HG03575 (cell line): Measurements from ENCODE around the gene TUBA4B.
"Not testable (repeated sequence)": the region's sequence is repeated elsewhere in the genome, so short reads cannot be mapped to it uniquely, and the experiment has no call there.

Source experiments
- ATAC-seq: cut with Tn5 transposase; IDR thresholded peaks from one replicate; pipeline ENCODE4 v1.9.1; 2021; ENCODE audit not compliant: unreplicated experiment, insufficient number of reproducible peaks, low FRiP score; ENCODE audit errors: extremely low read depth

The TUBA4B gene

DNA sequence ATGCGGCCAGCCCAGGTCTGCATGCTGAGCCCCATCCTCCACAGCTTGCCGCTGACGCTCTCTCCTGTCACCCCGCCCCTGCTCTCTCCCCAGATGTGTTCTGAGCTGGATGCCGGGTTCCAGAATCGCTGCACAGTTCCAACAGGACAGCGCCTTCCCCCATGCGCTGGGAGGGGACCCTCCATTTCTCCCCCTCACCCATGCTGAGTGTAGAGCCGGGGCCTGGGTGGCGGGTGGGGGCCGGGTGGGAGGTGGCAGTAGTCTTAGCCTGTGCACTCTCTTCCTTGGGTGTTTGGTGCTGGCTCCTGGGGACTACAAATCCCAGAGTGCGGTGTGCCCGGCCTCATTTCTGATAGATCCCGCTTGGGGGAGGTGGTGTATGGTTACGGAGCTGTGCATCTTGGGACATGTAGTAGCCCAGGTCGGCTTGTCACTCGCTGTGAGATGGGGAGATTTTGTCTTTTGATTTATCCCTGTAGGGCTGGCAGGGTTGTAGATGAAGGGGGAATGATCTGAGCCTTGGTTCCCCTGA, 32.9 kb downstream of the TUBA4B start:
- ATAC-seq = no peak

DNA sequence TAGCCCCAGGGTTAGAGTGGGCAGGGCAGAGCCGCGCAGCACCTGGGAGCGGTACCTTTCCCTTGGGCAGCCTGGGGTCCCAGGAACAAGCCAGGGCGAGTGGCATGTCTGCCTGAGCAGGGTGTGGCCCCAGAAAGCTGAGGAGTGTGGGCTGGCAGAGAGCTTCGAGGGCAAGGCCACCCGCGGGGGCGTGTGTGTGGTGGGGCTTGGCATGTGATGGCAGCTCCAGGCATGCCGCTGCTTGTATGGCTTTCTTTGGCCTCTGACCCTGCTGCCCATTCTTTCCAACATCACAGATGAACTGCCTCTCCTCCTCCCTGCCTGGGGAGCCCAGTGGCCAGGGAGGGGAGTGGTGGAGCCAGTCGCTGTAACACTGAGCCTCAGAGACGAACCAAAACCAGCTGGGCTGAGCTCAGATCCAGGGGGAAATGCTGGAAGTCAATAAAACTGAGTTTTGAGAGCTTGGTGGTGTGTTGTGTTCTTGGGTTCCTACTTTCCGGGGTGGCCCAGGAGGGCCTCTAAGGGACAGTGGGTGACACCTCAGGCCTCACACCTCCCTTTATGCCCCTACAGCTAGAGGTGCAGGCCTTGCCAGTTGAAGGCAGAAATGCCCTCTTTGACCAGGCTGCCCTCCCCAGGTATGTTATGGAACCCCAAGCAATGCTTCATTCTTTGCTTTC, 33.5 kb downstream of the TUBA4B start:
- ATAC-seq = no peak

DNA sequence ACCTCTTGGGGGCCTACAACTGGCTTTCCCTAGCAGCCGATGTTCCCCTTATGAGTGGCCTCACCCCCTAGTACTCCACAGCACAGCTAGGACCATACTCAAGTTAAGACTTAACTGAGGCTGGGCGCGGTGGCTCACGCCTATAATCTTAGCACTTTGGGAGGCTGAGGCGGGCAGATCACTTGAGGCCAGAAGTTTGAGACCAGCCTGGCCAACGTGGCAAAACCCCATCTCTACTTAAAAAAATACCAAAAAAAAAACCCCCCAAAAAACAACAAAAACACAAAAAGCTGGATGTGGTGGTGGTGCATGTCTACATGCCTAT, 34.0 kb downstream of the TUBA4B start:
- ATAC-seq = not testable (repeated sequence)

GRCh38 chr2:219287580-219288265, 34.7 kb downstream of the TUBA4B start:
- ATAC-seq = no peak

GRCh38 chr2:219289195-219289536, 36.1 kb downstream of the TUBA4B start:
- ATAC-seq = no peak

DNA sequence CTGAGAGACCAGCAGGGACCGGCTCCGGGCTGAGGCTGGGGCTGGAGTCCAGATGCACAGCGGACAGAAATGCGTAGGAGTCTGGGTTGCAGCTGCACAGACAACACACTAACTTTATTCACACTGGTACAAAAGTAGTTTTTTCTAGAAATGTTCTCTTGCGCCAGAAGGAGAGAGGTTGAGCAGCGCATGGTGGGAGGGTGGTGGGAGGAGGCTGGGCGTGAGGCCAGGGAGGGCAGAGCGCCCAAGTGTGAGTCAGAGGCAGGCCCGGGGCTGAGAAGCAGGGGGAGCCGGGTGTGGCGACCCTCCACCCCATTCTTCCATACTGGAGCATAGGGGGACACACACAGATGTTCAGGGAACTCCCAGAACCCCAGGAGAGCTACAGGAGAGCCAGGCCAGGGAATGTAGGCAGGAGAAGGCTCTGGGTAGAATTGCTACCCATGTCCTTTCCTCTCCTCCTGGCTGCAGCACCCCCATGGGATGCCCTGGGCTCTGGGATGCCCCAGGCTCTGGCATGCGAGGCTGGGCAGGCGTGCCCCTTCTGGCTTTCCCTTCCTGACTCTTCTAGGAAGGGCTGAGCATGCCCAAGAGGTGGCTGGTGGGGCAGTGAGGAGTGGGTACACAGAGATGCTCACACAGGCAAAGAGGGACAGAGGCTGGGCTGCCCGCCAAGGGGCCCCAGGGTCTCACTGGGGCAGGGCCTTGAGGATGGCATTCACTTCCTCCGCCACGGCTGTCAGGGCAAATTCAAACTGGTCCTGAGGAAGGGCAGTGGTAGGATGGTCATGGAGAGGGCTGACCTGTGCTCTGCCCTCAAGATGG, 36.7 kb downstream of the TUBA4B start:
- no peak for ATAC-seq

DNA sequence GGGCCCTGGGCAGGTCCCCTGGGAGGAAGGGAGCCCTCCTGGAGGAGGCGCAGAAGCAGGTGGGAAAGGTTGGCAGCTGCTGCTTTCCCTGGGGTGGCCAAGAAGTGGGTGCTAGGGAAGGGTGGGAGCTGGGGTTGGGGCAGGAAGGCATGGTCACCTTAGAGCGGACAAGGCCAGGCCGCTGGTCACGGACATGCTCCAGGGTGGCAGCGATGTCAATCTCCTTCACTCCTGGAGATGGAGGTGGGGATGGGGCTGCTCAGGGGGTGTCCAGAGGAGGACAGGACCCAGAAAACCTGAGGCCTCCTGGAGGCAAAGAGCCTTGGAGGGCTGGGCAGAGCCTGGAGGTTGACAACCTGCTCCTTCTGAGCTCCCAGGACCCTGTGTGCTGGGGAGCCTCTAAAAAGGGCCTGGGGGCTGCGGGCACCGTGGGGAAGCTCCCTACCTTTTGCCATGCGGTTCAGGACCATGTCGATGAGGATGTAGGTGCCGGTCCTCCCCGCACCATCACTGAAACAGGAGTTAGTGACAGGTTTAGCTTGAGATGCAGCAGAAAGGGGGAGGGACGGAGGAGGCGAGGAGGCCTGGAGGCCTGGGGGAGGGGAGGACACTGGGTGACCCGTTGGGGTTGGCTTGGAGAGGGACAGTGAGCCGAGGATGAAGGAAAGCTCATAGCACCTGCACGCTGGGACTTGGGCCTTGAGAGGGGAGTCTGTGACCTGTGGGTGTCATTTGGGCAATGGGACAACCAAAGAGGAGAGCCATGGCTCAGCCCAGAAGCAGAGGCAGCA, 37.5 kb downstream of the TUBA4B start:
- no peak for ATAC-seq

GRCh38 chr2:219291394-219291793, 38.4 kb downstream of the TUBA4B start:
- ATAC-seq = no peak

DNA sequence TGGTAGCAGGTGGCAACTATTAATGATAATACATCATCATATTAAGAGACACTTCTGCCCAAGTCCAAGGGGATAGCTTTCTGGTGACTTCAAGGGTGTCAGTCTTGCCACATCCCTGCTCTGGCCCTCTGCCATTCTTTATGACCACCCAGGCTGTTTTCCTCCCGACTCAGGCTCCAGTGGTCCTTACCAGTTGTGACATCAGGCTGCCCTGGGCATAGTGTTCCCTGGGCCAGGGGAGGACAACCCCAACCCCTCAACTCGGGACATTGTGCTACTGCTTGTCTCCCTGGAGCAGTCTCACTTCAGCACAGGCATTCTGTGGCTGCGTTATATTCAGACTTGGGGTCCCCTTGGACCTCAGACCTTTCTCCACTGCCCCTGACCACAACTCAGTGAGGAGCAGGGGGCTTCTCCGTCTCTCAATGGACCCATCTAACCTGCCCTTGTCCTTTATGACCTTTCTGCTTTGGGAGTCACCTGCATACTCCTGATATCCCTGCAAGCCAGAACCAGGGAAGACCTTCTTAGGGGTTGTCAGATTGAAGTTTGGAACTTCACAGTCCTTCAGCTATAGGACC, 39.0 kb downstream of the TUBA4B start:
- no peak for ATAC-seq

- ATAC-seq = no peak
Measured at GRCh38 chr2:219292616-219293015, 39.6 kb downstream of the TUBA4B start.

DNA sequence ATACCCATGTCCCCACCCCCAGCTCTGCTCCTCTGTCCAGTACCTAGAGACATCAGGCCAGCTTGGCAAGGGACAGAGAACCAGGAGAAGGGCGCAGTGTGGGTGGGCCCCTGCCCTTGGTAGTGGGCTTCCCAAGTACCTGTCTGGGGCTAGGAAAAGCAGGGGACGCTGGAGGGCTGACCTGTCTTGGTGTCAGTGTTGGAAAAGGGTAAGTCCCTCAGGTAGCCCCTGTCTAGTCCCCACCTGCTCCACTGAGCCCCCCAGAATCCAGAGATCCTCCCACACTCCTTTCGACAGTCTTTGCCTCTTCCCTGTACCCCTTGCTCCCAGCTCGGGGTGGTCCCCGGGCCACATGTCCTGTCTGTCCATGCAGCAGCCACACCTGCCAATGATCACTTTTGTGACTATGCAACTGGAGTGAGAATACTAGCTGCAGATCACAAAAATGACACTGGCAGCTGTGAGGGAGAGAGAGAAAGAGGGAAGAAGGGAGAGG, 40.7 kb downstream of the TUBA4B start:
- no peak for ATAC-seq

GRCh38 chr2:219294356-219295351, 41.6 kb downstream of the TUBA4B start:
- peak; percentile 67 for ATAC-seq

GRCh38 chr2:219296142-219296541, 43.1 kb downstream of the TUBA4B start:
- ATAC-seq = no peak

- no peak for ATAC-seq
Measured at GRCh38 chr2:219296631-219297391, 43.8 kb downstream of the TUBA4B start.

DNA sequence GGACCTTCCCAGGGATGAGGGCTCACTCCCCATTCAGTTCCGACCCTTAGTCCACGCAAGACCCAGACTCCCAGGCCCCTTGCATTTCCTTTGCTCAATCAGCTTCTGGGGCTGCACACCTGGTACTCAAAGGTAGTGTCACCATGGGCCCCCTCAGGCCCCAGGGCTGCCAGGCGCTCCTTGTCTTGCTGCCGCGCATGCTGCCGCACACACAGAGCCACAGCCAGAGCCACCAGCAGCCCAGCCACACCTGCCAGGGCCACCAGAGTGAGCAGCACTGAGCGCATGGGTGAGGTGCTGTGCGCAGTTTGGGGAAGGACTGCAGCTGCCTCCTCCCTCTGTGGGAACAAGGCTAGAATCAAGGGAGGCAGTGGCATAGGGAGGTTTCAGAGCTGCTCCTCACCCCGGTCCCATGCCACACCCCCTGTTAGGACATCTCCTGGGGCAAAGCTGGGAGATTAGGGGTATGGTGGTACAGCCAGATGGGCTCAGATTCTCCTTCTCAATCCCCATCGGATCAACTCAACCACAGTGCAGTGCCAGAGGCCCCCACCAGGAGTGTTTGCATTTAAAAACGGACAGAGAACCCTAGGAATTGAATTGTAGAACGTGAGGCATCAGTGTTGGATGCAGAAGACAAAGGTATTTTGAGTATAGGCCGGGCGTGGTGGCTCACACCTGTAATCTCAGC, 44.9 kb downstream of the TUBA4B start:
- ATAC-seq = no peak

GRCh38 chr2:219298759-219299371, 45.8 kb downstream of the TUBA4B start:
- ATAC-seq = no peak
